Breast epithelium (tissue), 4 donors: ENCODE data around the gene DACH1. TPM values are rescaled to one million over a fixed set of nuclear protein-coding genes. Genes with fewer than 3 reads are reported as not detected.

Source experiments
- DNase-seq, 2 donors: peaks; one replicate each; pipeline ENCODE4 v3.0.0-alpha.2; 2019; ENCODE audit warnings: low spot score in 2 of 2
- H3K27ac ChIP-seq, 2 donors: fragments of 200-600 bp; sonication (generic) in 1 of 2; one replicate each; pipeline ENCODE4 v1.5.1; 2016 to 2019; ENCODE audit warnings: mild to moderate bottlenecking in 1 of 2
- H3K27me3 ChIP-seq, 2 donors: fragments of 200-600 bp; sonication (generic) in 1 of 2; one replicate each; pipeline versions ENCODE4 v1.5.1 to v1.6.0; 2017 to 2019; ENCODE audit warnings: control low read depth in 1 of 2, mild to moderate bottlenecking in 1 of 2
- H3K36me3 ChIP-seq: fragments of 200-600 bp; one replicate; pipeline ENCODE4 v1.5.1; 2019
- H3K4me1 ChIP-seq, 2 donors: fragments of 200-600 bp; sonication (generic); one replicate each; pipeline ENCODE4 v1.5.1; 2016 to 2019; ENCODE audit warnings: control low read depth in 1 of 2
- H3K4me3 ChIP-seq, 3 donors: fragments of 200-600 bp; sonication (generic); 1 replicate in 2 of 3; 2 replicates in 1 of 3; pipeline ENCODE4 v1.5.1; 2016 to 2019; ENCODE audit warnings: mild to moderate bottlenecking in 3 of 3, moderate library complexity in 2 of 3
- H3K9me3 ChIP-seq, 2 donors: fragments of 200-600 bp; sonication (generic) in 1 of 2; one replicate each; pipeline ENCODE4 v1.5.1; 2016 to 2019; ENCODE audit warnings: control low read depth in 1 of 2
- POLR2A ChIP-seq: fragments of 450-650 bp; IDR thresholded peaks from one replicate; pipeline ENCODE4 v1.6.1; 2016; ENCODE audit warnings: antibody characterized with exemption, mild to moderate bottlenecking, moderate library complexity
- POLR2AphosphoS5 ChIP-seq, 3 donors: sonication (generic); formaldehyde crosslinking; IDR thresholded peaks; one replicate each; pipeline ENCODE4 v1.6.1; 2017; ENCODE audit warnings: antibody characterized with exemption in 3 of 3
- intact Hi-C: fragments of 100-400 bp; cut with DNase I; formaldehyde crosslinking; loops from one replicate; pipeline ENCODE4 v1.15.1; 2023; ENCODE audit warnings: low total_unique reads
- total RNA-seq, 3 donors: library from RNA; depleted of rRNA; stranded (reverse); fragments of >200 nt; gene quantifications; one replicate each; pipeline ENCODE4 v1.1.0, GENCODE V29; 2016
- TF ChIP-seq, protein P1 (sequence below), 3 donors: fragments of 450-650 bp; IDR thresholded peaks; one replicate each; pipeline ENCODE4 v1.5.1; 2016 to 2017; ENCODE audit warnings: antibody characterized with exemption in 3 of 3, mild to moderate bottlenecking in 3 of 3, moderate library complexity in 3 of 3

DACH1 gene
- total RNA-seq, 3 donors from 2014 or later: 2.2 to 13.9 (median 11.5) TPM

DNA sequence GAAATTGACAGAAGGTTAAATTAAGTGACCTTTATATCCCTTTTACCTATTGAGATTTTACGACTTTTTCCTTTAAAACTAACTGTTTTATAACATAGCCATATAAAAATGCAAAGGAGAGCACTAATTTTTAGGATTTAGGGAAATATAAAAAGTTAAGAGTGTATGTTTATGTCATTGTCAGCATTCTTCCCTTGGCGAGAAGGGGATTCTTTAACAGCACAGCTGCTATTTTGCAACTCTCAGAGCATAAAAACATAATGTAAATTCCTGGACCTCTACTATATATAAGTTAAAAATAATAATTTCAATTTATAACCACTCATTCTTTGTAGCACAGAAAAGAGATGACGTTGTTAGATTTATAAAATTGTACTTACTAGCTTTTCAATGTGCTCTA, 363.2 kb downstream of the DACH1 start:
- Histone ChIP-seq H3K27ac (no peak overlapping the region), H3K4me3 (no peak overlapping the region), H3K4me1 (no peaks in the 10 kb centered on the region), H3K9me3 (no peaks in the 10 kb centered on the region), H3K27me3 (no peaks in the 10 kb centered on the region), H3K36me3 (no peaks in the 10 kb centered on the region)
- intact Hi-C loops: no loop called here
- no peak for DNase-seq
- TF ChIP-seq, protein P1, sequence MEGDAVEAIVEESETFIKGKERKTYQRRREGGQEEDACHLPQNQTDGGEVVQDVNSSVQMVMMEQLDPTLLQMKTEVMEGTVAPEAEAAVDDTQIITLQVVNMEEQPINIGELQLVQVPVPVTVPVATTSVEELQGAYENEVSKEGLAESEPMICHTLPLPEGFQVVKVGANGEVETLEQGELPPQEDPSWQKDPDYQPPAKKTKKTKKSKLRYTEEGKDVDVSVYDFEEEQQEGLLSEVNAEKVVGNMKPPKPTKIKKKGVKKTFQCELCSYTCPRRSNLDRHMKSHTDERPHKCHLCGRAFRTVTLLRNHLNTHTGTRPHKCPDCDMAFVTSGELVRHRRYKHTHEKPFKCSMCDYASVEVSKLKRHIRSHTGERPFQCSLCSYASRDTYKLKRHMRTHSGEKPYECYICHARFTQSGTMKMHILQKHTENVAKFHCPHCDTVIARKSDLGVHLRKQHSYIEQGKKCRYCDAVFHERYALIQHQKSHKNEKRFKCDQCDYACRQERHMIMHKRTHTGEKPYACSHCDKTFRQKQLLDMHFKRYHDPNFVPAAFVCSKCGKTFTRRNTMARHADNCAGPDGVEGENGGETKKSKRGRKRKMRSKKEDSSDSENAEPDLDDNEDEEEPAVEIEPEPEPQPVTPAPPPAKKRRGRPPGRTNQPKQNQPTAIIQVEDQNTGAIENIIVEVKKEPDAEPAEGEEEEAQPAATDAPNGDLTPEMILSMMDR (IDR thresholded peaks at IDR 0.05): no peak
- TF ChIP-seq POLR2A (no peak), POLR2AphosphoS5 (IDR thresholded peaks at IDR 0.05) (no peak)

DNA sequence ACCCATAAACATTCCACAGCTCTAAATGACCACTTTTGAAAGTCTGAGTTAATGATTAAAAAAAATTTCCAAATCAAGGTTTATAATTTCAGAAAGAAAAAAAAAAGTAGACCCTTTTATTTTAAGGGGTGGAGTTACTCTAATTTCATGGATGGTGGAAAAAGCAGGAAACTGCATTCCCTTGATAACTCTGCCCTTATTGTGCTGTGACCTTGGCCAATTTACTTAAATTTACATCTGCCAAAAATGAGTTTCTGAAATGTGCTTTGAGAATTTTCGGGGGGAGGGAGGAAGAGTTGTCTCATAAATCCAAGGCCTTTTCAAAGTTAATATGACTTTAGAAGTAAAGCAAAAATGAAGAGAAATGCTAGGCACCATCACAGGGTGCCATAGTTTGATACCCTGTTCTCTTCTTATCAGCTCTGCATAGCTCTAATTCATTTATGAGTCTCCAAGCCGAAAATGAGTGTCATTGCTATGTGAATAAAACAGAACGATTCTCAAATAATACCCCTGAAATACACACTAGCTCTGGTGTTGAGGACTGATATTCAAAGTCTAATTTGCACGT, 367.0 kb downstream of the DACH1 start:
- no peaks in the 10 kb centered on the region for H3K36me3 ChIP-seq
- no peaks in the 10 kb centered on the region for H3K27me3 ChIP-seq

DNA sequence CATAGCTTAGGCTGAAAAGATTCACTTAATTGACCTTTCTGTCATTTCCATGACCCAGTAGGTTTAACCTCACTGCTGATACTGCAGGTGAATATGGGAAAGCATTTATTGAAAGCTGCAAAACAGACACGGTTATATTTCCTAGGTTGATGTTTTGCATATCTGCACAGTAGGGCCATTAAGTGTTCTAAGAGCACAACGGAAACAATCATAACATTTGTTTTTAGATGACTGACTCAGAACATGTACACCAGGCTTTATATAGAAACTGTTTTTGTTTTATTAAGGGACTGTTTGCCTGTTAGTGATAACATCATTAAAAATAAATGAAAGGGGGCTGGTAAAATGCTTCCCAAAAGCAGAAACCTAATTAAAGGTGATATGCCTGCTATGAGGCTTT, 367.8 kb downstream of the DACH1 start:
- Histone ChIP-seq H3K27ac (no peak overlapping the region), H3K9me3 (no peaks in the 10 kb centered on the region), H3K36me3 (no peaks in the 10 kb centered on the region), H3K4me1 (no peaks in the 10 kb centered on the region), H3K4me3 (no peak overlapping the region), H3K27me3 (no peaks in the 10 kb centered on the region)
- intact Hi-C loops: no loop called here
- TF ChIP-seq, protein P1 (IDR thresholded peaks at IDR 0.05): no peak
- TF ChIP-seq POLR2AphosphoS5 (IDR thresholded peaks at IDR 0.05) (no peak), POLR2A (no peak)
- no peak for DNase-seq

More for the DNA sequence above, 367.0 kb downstream of the DACH1 start:
- H3K4me3 ChIP-seq: no peak overlapping the region
- no peaks in the 10 kb centered on the region for H3K4me1 ChIP-seq
- no peaks in the 10 kb centered on the region for H3K9me3 ChIP-seq
- DNase-seq: no peak
- no peak for TF ChIP-seq POLR2A
- no peak for TF ChIP-seq POLR2AphosphoS5 (IDR thresholded peaks at IDR 0.05)
- TF ChIP-seq, protein P1 (IDR thresholded peaks at IDR 0.05): no peak
- H3K27ac ChIP-seq: no peak overlapping the region
- intact Hi-C loops: no loop called here

DNA sequence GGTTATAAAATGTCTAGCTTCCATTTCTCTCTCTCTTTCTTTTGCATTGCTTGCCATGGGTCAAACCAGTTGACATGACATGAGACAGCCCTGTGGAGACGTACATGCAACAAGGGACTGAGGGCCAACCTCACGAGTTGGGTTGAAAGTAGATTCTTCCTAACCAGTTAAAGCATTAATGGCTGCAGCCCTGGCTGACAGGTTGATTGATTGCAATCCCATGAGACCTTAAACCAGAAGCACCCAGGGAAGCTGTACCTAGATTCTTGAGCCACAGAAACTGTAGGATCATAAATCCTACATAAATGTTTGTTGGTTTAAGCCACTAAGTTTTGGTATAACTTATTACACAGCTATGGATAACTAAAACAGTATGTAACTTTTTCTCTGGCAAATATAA, 373.8 kb downstream of the DACH1 start:
- TF ChIP-seq, protein P1 (IDR thresholded peaks at IDR 0.05): no peak
- TF ChIP-seq POLR2AphosphoS5 (IDR thresholded peaks at IDR 0.05) (no peak), POLR2A (no peak)
- Histone ChIP-seq H3K4me3 (no peak overlapping the region), H3K36me3 (no peaks in the 10 kb centered on the region), H3K27me3 (no peaks in the 10 kb centered on the region), H3K4me1 (no peaks in the 10 kb centered on the region), H3K9me3 (no peaks in the 10 kb centered on the region), H3K27ac (no peak overlapping the region)
- DNase-seq: no peak
- intact Hi-C loops: no loop called here

DNA sequence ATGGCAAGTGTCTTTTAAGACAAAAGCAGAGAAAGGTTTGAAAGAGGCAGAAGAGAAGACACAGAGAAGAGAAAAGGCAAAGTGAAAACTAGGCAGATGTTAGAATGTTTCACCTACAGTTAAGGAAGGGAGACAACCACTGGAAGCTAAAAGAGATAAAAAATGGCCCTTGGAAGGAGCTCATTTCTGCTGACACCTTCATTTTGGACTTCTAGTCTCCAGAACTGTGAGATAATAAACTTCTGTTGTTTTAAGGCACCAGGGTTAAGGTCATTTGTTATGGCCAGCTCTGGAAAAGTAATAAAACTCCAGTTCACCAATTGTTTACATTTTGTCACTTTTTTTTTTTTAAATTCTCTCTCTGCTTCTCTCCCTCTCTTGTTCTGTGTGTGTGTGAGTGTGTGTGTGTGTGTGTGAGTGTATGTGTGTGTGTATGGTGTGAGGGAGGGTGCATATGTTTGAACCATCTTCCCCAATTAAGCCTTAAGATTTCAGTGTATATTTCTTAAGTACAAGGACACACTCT, 374.6 kb downstream of the DACH1 start:
- H3K36me3 ChIP-seq: no peaks in the 10 kb centered on the region
- no peak overlapping the region for H3K4me3 ChIP-seq
- TF ChIP-seq POLR2AphosphoS5 (IDR thresholded peaks at IDR 0.05): no peak
- no peak for TF ChIP-seq POLR2A
- TF ChIP-seq, protein P1 (IDR thresholded peaks at IDR 0.05): no peak
- no peak for DNase-seq
- no peaks in the 10 kb centered on the region for H3K27me3 ChIP-seq
- no peaks in the 10 kb centered on the region for H3K9me3 ChIP-seq
- no peak overlapping the region for H3K27ac ChIP-seq
- intact Hi-C loops: no loop called here
- H3K4me1 ChIP-seq: no peaks in the 10 kb centered on the region
